Fibroblast of lung (primary cell): Measurements from ENCODE around the gene CLEC16A.

Experiments used
- EZH2 ChIP-seq: IDR thresholded peaks from 2 replicates; pipeline ENCODE4 v1.5.1; 2012; ENCODE audit warnings: low read length, control low read depth, mild to moderate bottlenecking; ENCODE audit errors: missing control alignments
- TF ChIP-seq, protein P1 (sequence below), 2 donors: IDR thresholded peaks in 1 of 2; conservative IDR thresholded peaks in 1 of 2; 1 replicate in 1 of 2; 2 replicates in 1 of 2; pipeline ENCODE4 v1.5.1; 2011 to 2012; ENCODE audit warnings: low read length in 2 of 2, control low read depth in 1 of 2, inconsistent platforms in 1 of 2, low read depth in 1 of 2, mild to moderate bottlenecking in 1 of 2

GRCh38 chr16:11049396-11050059 is 105.2 kb downstream of the CLEC16A start:
- TF ChIP-seq, protein P1, sequence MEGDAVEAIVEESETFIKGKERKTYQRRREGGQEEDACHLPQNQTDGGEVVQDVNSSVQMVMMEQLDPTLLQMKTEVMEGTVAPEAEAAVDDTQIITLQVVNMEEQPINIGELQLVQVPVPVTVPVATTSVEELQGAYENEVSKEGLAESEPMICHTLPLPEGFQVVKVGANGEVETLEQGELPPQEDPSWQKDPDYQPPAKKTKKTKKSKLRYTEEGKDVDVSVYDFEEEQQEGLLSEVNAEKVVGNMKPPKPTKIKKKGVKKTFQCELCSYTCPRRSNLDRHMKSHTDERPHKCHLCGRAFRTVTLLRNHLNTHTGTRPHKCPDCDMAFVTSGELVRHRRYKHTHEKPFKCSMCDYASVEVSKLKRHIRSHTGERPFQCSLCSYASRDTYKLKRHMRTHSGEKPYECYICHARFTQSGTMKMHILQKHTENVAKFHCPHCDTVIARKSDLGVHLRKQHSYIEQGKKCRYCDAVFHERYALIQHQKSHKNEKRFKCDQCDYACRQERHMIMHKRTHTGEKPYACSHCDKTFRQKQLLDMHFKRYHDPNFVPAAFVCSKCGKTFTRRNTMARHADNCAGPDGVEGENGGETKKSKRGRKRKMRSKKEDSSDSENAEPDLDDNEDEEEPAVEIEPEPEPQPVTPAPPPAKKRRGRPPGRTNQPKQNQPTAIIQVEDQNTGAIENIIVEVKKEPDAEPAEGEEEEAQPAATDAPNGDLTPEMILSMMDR (conservative IDR thresholded peaks at IDR 0.05 in 1 of 2, IDR thresholded peaks at IDR 0.05 in 1 of 2; ENCODE audit: low read depth in 1 of 2, low read length in 2 of 2) = no peak
- no peak for TF ChIP-seq EZH2
